ENCODE data around the gene CFAP299.

- TF ChIP-seq EZH2phosphoT487 (IDR thresholded peaks at IDR 0.05; ENCODE audit: borderline replicate concordance) (no peak), CTCF (conservative IDR thresholded peaks at IDR 0.05; ENCODE audit: low read length) (no peak)
These were observed 627.5 kb downstream of the CFAP299 start for GRCh38 chr4:80963051-80963450.

Measured in Loucy (cell line).